Measurements from ENCODE around the gene EPHB2.

- TF ChIP-seq TAF1 (IDR thresholded peaks at IDR 0.05; ENCODE audit: low read depth, low read length): no peak
- TF ChIP-seq POLR2AphosphoS5 (IDR thresholded peaks at IDR 0.05; ENCODE audit: low read depth, low read length): no peak
- no peak for TF ChIP-seq POLR2A (IDR thresholded peaks at IDR 0.05; ENCODE audit: low read depth, low read length)
- TF ChIP-seq SPI1 (IDR thresholded peaks at IDR 0.05; ENCODE audit: low read depth, low read length): no peak
- TF ChIP-seq PAX5 (IDR thresholded peaks at IDR 0.05; ENCODE audit: insufficient read depth, low read length, severe bottlenecking): no peak
Observed at GRCh38 chr1:22879445-22879844, 168.8 kb downstream of the EPHB2 start.
